HUDEP-2 (cell line): ENCODE results near the gene MYLIP.
A peak's percentile ranks its signal among the peaks of the same experiment; 100 is the strongest.

Experiments
- DNase-seq, 76 experiments: peaks; one replicate each; lab custom pipeline; 2025; ENCODE audit not compliant: unreplicated experiment in 76 of 76; lab: John Stamatoyannopoulos, UW

MYLIP gene

DNA sequence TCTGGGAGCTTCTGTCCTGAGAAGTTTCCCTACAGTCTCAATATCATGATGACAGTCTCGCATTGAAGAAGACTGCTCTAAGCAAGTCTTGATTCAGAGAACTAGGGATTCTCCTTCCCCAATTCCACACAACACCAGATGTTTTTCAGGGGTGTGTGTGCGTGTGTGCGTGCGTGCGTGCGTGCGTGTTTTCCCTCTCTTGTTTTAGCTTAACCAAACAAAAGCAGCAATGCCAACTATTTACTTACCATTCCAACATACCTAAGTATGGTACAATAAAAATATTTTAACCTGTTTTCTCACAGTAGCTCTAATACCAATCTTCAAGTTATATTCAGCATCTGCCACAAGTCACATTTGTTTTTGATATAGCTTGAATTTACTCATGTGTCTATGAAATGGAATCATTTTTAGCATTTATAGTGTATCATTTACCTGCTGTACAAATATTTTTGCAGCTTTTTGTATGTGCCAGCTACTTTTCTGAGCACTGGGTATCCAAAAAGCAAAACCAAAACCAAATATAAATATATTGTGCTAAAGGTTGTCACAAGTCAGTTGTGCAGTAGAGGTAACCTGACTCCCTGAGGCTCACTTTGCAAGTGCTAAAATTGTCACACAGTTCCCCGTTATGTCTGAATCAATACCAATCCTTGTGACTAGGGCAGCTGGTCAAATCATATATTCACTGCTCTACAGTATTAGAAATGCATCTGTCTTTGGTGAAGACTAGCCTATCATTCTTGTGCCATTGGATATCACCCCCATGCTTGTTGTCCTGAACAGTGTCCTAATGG lies 21.7 kb upstream of the MYLIP start:
- DNase-seq = no peak

DNA sequence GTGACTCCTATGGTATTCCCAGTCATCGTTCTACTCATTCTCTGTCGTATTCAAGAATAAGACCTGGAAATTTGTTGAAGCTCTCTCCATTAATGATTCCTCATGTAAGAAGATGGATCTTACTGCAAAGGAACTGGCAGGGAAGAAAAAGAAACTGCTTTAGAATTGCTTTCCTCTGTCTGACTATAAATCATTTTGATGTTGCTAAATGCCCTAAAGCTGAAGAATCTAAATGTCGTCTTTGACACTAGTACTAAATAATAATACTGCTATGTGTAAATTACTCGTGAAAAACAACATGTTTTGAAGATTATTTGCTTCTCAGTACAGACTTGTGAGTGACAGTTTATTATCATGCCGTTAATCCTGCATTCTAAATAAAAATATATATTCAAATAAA lies 20.5 kb upstream of the MYLIP start:
- no peak for DNase-seq

DNA sequence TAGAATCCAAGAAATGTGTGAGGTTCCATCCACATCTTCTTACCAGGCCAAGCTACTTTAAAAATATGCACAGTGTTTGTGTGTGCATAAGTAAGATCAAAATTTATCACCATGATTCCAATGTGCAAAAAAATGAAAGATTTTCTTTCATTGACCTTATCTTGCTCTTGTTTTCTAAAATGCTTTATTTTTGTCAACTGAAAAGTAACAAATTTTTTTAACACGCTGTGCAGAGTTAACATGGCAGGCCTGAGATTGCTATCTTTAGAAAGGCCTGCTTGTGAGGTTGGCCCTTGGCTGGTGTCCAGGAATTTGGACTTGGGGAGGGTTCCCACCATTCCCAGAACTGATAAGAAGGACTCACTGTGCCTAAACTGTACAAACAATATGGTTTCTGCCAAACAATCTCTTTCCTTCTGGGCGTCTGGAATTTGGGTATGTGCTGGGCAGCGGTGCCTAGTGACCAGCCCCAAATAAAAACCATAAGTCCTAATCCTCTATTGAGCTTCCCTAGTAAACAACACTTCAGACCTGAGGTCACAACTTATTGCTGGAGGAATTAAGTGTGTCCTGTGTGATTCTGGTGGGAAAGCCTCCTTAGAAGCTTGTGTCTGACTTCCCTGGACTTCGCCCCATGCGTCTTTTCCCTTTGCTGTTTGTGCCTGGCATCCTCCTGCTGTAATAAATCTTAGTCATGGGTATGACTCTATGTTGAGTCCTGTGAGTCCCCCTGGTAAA lies 19.8 kb upstream of the MYLIP start:
- DNase-seq = peak in 69 of 76 experiments; percentile 9 to 82 (median 52)

DNA sequence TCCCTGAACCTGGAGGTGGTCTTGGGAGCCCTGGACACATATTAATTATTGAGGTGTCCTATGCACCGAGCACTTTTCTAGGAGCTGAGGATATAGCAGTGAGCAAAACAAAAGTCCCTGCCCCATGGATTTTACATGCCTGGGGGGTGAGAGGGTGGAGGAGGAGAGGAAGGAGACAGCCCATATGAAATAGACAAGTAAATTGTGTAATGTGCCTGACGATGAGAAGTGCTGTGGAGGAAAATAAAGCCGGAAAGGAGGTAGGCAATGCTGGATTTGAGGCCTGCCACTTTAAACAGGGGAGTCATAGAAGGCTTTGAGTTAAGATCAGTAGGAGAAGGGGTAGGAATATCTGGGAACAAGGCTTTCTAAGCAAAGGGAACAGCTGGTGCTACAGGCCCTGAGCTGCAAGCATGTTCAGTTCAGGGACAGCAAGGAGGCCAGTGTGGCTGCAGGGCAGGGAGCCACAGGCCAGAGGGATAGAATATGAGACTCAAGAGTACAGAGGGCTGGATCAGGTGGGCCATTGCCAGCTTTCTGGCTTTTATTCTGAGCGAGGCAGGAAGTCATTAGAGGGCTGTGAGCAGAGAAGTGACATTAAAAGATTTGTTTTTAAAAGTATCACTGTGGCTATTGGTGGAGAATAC lies 19.1 kb upstream of the MYLIP start:
- DNase-seq = no peak

DNA sequence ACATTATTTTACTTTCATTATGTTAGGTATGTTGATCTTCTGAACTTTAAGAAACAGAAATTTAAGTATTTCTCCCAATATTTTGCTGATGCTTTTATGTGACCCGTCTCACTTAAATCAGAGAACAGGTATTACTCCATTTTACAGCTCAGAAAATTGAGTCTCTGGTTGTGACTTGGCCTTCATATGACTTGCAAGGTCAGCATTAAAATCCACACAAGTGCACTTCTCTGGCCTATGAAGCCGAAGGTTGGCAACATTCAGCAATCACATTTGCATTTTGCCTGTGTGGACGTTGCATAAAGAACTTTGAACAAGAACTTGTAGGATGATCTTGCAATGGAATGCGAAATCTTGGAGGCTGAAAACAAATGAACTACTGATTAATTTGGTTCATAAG lies 10.1 kb upstream of the MYLIP start:
- DNase-seq = no peak

DNA sequence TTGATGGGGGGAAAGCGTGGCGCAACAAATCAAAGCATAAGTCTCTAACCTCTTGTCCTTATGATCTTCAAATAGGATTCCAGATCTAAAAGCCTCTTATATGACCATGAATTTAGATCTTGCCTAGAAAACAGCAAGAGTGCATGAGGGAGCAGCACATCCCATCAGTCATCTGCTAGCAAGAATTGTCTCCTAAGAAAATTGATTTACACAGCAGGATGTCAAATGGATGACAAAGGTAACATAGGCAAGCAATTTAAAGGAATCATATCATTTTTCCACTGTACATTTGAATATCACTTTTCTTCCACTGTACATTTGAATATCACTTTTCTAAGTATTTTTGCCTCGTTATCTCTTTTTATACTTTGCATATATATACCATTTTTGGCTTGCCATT lies 7.5 kb upstream of the MYLIP start:
- no peak for DNase-seq

DNA sequence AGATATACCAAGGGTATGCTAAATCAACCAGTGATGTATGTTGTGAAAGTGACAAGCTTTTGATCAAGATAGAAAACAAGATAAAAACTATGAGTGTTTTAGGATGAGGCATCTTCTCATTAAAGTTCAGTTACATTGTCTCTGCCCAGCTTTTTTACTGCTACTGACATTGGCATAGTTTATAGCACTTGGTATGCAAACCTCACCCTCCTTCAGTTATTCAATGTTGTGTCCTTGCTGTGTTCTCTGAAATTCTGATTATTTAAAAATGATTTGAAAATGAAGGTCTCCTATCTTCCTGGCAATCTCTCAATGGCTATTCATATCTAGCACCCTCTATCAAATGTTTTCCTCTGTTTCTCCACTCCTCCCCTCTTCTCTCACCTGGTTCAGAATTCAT lies 6.7 kb upstream of the MYLIP start:
- no peak for DNase-seq

DNA sequence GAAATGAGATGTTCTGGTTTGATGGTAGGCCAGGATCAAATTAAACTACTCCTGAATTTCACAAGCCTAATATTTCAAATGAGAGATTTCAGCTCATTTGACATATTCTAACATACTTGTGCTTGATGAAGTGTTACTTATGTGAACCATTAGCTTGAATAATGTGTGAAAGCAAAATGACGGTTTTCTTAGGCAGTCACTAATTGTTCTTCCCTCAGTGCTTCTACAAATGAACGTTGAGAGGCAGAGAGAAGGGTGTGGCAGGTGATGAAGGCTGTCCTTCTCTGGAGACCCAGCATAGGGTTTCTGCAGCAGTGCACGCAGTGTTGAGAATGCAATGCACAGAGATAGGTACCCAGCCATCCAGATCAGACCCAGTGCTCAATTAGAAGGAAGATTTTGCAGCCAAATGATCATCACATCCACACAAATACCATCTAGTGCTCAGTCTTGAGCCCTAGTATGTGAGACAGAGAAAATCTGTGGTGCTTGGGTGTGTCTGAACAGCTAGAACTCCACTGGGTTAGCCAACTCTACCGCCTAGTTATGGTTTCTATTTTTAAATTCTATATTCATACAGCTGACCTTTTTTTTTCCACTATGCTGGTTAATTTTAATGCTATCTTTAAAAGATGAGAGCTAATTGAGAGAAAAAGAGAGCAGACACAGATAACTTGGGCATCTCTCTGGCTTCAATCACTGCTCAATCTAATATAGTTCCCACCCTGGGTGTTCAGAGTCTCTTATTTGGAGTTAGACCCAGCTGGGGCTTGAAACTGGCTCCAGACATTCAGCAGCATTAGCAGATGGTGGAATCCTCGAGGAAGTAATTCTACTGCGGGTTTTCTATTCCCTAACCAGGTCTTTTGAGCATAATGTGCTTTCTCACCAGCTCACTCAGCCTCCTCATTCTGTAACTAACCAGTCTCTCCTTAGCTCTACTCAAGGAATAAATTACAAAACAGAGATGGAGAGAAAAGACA lies 4.4 kb upstream of the MYLIP start:
- DNase-seq = no peak

DNA sequence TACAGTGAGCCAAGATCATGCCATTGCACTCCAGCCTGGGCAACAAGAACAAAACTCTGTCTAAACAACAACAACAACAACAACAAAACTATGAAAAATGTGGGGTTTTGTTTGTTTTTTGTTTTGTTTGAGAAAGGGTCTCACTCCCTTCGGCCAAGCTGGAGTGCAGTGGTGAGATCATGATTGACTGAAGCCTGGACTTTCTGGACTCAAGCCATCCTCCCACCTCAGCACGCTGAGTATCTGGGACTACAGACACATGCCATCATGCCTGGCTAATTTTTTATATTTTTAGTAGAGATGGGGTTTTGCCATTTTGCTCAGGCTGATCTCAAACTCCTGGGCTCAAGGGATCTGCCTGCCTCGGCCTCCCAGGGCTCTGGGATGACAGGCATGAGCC lies 2.8 kb upstream of the MYLIP start:
- DNase-seq = no peak

DNA sequence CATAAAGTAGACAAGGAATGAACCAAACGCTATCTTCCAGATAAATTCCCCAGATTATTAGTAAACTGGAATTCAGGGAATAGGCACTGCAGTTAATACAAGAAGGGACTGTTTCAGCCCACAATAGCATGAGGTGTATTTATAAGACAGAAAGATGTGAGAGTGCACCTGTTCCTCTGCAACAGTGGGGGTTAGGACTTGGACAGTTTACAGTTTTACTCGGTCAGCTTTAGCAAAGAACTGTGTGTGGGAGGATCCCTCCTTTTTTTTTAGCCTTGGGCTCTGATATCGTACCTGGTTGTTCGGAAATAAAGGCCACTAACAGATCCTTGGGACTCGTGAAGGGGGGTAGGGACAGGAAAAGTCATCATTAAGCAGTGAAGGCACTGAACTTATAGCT lies 2.0 kb upstream of the MYLIP start:
- no peak for DNase-seq

DNA sequence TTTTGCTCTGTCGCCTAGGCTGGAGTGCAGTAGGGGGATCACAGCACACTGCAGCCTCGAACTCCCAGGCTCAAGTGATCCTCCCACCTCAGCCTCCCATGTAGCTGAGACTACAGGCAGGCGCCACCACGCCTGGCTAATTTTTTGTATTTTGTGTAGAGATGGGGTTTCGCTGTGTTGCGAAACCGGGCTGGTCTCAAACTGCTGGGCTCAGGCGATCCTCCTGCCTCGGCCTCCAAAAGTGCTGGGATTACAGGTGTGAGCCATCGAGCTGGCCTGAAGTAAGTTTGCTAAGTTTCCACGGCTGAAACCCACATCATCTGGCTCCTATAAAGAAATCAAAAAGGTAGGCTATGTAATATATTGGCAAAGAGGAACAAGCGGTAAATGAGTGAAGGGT lies 1.4 kb upstream of the MYLIP start:
- no peak for DNase-seq

DNA sequence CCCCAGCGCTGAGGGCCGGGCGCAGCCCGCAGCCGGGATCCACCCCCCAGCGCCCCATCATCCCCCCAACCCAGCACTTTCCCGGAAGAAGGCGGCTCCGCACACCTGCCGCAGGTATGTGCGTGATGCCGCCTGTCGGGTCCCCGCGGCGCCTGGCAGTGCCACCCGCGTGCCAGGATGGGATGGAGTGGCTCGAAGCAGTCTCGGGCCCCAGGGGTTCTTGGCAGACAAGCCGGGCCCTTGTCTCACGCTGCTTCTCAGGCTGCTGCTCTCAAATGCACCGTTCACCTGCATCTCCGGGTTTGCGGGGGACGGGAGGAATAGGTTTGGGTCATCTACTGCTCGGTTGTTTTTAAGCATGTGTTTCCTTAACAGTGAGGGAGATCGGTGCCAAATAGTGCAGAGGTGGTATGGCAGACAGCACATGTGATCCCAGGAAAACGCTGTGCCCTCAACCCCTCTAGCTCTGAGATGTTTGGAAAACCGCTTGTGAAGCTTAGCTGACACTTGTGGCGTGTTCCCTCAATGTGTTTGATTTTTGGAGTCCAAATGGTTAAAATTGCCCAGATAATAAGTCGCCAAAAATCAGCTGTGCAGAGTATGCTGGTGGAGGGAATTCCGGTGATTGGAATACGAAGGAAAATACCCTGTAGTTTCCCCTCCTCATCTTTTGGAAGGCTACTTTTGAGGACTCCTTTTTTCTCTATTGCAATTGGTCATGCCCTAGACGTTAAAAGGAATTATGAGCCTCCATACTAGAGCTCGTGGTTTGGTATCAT lies 926 bp downstream of the MYLIP start:
- DNase-seq = peak in 17 of 76 experiments; percentile 12 to 58 (median 31)

DNA sequence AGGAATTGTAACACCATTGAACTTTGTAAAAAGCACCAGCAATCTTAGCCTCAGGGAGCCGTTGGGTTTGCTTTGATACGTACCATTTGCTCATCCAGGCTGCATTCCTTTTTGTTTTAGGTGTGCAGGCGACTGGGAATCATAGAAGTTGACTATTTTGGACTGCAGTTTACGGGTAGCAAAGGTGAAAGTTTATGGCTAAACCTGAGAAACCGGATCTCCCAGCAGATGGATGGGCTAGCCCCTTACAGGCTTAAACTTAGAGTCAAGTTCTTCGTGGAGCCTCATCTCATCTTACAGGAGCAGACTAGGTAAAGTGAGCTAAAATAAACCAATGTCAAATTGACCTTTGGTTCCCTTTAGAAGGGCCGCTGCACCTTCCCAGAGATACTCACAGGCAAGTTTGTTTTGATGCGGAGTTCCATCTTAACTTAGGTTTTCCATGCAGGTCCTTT lies 1.6 kb downstream of the MYLIP start:
- peak in 6 of 76 experiments; percentile 12 to 60 (median 44) for DNase-seq

DNA sequence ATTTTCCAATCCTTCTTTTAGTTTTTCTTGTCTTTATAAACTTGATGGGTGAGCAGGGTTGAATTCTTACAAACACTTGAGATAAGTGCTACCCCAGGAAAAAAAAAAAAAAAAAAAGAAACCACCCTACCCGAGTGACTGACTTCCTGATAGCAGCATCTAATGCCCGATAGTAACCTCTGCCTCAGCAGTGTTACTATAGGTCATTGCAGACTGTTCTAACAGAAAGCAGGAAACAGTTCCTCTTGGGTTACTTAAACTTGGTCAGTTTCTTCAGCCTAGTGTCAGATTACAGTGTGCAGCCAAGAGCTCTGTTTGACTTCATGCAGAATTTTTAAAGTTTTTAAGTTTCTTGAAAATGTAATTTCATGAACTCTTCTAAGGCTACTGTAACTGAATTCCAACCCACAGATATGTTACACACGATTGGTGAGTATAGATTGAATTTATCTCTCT lies 2.1 kb downstream of the MYLIP start:
- DNase-seq = peak in 59 of 76 experiments; percentile 14 to 88 (median 56)

DNA sequence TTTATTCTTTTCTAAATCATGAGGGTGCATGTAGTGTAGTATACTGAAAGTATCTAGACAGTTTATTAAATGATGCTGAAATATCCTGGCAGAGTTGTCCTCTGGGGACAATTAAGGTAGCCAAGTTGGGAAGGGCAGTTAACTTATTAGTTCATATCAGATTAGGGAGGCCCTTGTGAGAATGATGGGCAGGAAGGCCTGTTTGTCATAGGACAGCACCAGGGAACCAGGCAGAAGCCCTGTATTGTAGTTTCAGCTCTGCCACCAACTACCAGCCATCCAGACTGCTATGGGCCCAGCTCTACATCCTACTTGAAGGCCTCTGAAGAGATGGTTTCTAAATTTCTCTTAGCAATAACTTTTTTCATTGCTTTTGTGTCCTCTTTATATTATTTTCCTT lies 4.0 kb downstream of the MYLIP start:
- peak in 20 of 76 experiments; percentile 11 to 52 (median 34) for DNase-seq

DNA sequence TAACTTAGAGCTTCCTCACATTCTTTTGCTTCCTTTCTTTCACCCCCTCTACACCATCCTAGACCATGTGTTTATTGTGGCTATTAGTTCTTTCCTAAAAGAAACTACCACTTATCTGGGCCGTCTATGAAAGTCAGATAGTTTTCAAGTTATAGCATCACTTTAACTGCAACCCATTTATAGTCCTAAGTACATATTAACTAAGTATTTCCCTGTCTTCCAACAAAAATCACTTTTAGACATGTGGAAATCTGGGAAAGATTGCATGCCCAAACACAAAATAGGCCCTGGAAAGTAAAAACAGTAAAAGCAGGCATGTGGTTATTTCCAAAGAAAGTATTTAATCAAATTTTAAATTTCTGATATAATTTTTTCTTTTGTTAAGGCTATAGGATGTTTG lies 5.5 kb downstream of the MYLIP start:
- DNase-seq = no peak

DNA sequence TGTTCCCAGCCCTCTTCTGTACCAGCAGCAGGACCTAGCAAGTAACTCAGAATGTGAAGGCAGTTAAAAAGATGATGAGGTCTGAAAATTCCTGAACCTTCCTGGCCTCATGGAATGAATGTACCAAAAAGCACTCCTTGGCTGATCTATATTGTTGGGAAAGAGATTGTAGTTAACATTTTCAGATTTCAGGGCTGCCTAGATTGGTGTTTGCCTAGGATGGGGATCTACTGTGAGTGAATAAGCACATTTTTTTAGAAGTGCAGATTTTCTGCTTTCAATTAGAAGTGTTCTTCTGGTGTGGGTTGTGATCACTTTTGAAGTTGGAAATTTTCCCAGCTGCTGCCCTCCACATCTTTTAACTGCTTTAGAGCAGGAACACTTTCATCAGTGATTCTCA lies 6.2 kb downstream of the MYLIP start:
- DNase-seq = no peak

DNA sequence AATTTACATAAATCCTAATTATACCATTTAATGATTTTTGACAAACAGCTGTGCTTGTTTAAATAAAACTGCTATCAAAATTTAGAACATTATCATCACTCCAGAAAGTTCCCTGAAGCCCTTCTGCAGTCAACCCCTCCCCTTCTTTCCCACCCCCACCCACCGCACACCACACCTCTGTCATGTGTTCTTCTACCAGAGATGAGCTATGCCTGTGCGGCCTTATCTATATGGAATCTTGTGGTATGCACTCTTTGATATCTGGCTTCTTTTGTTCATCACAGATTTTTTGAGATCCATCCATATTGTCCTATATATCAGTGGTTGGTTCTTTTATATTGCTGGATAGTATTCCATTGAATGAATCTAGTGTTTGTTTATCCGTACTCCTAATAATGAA lies 7.2 kb downstream of the MYLIP start:
- DNase-seq = peak in 21 of 76 experiments; percentile 6 to 61 (median 22)

DNA sequence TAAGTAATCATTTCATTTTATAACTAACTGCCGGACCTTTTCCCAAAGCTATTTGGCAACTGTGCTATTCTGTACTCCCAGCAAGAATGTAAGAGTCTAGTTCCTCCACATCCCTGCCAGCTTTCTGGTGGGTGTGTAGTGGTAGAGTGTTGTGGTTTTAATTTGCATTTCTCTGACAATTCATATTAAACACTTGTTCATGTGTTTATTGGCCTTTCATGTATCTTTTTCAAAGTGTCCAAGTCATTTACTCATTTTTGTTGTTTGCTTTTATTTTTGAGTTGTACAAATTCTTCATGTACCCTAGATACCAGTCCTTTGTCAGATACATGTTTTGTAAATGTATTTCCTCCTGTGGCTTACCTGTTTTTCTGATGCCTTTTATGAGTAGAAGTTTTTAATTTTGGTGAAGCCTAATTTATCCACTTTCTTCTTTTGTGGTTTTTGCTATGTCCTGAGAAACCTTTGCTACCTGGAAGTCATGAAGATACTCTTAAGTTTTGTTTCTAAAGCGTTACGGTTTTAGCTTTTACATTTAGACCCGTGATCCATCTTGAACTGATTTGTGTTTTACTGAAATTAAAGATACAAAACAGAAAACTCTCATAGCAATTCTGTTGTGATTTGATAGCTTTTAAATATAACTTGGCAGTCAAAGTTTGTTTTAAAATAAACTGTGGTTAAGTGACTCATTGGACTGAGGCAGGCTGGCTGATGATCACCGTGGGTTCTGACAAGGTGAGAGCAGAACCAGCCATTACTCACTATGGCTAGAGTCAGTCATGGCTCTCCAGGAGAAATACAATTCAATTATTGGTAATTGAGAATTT lies 8.0 kb downstream of the MYLIP start:
- DNase-seq = no peak
